ENCODE results near the gene DNAJB6.

GRCh38 chr7:157436763-157437480 is 100.1 kb downstream of the DNAJB6 start:
- TF ChIP-seq EZH2 (IDR thresholded peaks at IDR 0.05) (no peak), CTCF (IDR thresholded peaks at IDR 0.05) (no peak)

Data from neural progenitor cell (in vitro differentiated cells).